ENCODE data around the gene UBA1.

The UBA1 gene

DNA sequence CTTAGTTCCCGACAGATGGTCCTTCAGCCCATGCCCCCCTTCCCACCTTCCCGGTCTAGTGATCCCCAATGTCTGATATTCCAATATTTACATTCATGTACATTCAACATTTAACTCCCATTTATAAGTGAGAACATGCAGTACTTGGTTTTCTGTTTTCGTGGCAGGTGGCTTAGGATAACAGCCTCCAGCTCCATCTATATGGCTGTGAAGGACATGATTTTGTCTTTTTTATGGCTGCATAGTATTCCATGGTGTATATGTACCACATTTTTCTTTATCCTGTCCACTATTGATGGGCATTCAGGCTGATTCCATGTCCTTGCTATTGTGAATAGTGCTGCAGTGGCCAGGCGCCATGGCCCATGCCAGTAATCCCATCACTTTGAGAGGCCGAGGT, 34.8 kb upstream of the UBA1 start:
- H3K4me3 ChIP-seq (ENCODE audit: low read depth, low read length): no peak overlapping the region
- H3K36me3 ChIP-seq: peaks cover 26% of the 10 kb centered on the region
- no peaks in the 10 kb centered on the region for H3K4me1 ChIP-seq
- TF ChIP-seq, protein P1, sequence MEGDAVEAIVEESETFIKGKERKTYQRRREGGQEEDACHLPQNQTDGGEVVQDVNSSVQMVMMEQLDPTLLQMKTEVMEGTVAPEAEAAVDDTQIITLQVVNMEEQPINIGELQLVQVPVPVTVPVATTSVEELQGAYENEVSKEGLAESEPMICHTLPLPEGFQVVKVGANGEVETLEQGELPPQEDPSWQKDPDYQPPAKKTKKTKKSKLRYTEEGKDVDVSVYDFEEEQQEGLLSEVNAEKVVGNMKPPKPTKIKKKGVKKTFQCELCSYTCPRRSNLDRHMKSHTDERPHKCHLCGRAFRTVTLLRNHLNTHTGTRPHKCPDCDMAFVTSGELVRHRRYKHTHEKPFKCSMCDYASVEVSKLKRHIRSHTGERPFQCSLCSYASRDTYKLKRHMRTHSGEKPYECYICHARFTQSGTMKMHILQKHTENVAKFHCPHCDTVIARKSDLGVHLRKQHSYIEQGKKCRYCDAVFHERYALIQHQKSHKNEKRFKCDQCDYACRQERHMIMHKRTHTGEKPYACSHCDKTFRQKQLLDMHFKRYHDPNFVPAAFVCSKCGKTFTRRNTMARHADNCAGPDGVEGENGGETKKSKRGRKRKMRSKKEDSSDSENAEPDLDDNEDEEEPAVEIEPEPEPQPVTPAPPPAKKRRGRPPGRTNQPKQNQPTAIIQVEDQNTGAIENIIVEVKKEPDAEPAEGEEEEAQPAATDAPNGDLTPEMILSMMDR (IDR thresholded peaks at IDR 0.05; ENCODE audit: low read depth, low read length): no peak
- DNase-seq: no peak
- no peaks in the 10 kb centered on the region for H3K27me3 ChIP-seq
- no peaks in the 10 kb centered on the region for H3K9me3 ChIP-seq

DNA sequence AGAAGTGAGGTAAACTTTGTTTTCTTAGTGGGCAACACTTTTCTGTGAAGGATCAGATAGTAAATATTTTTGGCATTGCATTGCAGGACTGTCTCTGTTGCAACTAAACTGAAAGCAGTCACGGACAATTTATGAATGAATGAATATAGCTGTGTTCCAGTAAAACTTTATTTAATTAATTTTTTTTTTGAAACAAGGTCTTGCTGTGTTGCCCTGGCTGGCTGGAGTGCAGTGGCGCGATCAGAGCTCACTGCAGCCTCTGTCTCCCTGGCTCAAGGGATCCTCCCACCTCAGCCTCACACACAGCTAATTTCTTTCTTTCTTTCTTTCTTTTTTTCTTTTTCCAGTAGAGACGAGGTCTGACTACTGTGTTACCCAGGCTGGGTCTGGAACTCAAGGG, 32.8 kb upstream of the UBA1 start:
- TF ChIP-seq, protein P1 (IDR thresholded peaks at IDR 0.05; ENCODE audit: low read depth, low read length): no peak
- DNase-seq: no peak
- Histone ChIP-seq H3K4me1 (no peaks in the 10 kb centered on the region), H3K9me3 (no peaks in the 10 kb centered on the region), H3K27me3 (no peaks in the 10 kb centered on the region), H3K36me3 (peaks cover 26% of the 10 kb centered on the region), H3K4me3 (ENCODE audit: low read depth, low read length) (no peak overlapping the region)

DNA sequence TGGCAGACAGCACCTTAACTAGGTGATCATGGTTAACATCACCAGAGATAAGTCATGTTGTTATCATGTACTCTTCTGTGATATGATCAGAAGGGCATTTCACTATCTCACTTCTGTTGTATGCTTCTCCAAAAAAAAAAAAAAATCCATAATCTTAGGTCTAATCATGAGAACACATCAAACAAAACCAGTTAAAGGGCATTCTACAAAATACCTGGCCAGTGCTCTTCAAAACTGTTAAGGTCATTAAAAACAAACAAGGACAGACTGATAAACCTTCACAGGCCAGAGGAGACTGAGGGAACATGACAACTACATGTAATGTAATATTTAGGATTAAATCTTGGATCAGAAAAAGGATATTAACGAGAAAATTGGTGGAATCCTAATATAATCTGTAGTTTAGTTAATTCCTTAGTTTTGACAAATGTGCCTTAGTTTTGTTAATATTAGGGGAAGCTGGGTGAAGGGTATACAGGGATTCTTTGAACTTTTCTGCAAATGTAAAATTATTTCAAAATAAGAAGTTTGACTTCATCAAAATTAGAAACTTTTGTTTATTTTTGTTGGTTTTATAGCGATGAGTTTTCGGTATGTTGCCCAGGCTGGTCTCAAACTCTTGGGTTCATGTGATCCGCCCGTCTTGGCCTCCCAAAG, 30.6 kb upstream of the UBA1 start:
- no peaks in the 10 kb centered on the region for H3K9me3 ChIP-seq
- DNase-seq: no peak
- no peak overlapping the region for H3K4me3 ChIP-seq (ENCODE audit: low read depth, low read length)
- H3K27me3 ChIP-seq: no peaks in the 10 kb centered on the region
- H3K4me1 ChIP-seq: no peaks in the 10 kb centered on the region
- TF ChIP-seq, protein P1 (IDR thresholded peaks at IDR 0.05; ENCODE audit: low read depth, low read length): no peak
- peaks cover 15% of the 10 kb centered on the region for H3K36me3 ChIP-seq

DNA sequence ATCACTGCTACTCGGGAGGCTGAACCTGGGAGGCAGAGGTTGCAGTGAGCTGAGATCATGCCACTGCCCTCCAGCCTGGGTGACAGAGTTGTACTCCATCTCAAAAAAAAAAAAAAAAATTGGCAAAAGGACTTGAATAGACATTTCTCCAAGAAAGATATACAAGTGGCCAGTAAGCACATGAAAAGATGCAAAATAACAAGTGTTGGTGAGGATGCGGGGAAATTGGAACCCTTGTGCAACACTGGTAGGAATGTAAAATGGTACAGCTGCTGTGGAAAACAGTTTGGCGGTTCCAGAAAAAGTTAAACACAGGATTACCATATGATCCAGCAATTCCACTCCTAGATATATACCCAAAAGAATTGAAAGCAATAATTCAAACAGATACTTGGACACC, 29.2 kb upstream of the UBA1 start:
- TF ChIP-seq, protein P1 (IDR thresholded peaks at IDR 0.05; ENCODE audit: low read depth, low read length): no peak
- no peak overlapping the region for H3K4me3 ChIP-seq (ENCODE audit: low read depth, low read length)
- H3K9me3 ChIP-seq: no peaks in the 10 kb centered on the region
- H3K27me3 ChIP-seq: no peaks in the 10 kb centered on the region
- peaks cover 15% of the 10 kb centered on the region for H3K36me3 ChIP-seq
- no peaks in the 10 kb centered on the region for H3K4me1 ChIP-seq
- no peak for DNase-seq

DNA sequence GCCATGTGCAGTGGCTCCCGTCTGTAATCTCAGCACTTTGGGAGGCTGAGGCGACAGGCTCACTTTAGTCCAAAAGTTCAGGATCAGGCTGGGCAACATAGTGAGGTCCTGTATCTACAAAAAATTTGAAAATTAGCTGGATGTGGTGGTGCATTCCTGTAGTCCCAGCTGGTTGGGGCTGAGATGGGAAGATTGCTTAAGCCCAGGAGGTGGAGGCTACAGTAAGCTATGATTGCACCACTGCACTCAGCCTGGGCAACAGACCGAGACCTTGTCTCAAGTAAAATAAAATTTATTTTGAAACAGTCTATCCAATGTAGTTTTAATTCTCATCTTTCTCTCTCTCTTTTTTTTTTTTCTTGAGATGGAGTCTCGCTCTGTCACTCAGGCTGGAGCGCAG, 27.5 kb upstream of the UBA1 start:
- no peaks in the 10 kb centered on the region for H3K9me3 ChIP-seq
- peaks cover 29% of the 10 kb centered on the region for H3K36me3 ChIP-seq
- H3K4me1 ChIP-seq: no peaks in the 10 kb centered on the region
- DNase-seq: no peak
- TF ChIP-seq, protein P1 (IDR thresholded peaks at IDR 0.05; ENCODE audit: low read depth, low read length): no peak
- no peak overlapping the region for H3K4me3 ChIP-seq (ENCODE audit: low read depth, low read length)
- no peaks in the 10 kb centered on the region for H3K27me3 ChIP-seq

DNA sequence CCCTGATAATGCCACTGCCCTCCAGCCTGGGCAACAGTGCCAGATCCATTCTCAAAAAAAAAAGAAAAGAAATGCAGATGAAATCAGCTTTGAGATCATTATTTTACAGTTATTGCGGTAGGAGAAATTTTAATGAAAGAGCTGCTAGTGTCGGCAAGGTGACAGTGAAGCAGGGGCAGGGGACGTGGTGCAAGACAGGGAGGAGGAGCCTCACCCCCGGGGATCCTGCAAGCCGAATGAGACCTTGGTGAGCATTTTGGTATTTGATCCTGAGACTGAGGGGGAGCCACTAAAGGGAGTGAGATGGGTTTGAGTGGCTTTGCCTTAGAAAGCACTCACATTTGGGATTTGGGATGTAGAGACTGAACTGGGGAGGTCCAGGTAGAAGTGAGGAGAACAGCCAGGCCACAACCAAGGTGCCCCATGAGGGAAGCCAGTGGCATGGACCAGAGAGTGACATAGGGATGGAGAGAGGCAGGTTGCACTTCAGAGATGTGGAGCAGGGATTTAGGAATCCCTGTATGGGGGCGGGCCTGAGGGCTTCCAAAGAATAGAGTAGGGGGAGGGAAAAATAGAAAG, 25.0 kb upstream of the UBA1 start:
- TF ChIP-seq, protein P1 (IDR thresholded peaks at IDR 0.05; ENCODE audit: low read depth, low read length): no peak

More for the DNA sequence above, 25.0 kb upstream of the UBA1 start:
- Histone ChIP-seq H3K4me3 (ENCODE audit: low read depth, low read length) (no peak overlapping the region), H3K9me3 (no peaks in the 10 kb centered on the region), H3K36me3 (peaks cover 43% of the 10 kb centered on the region), H3K4me1 (no peaks in the 10 kb centered on the region), H3K27me3 (no peaks in the 10 kb centered on the region)
- no peak for DNase-seq

Measured in BE2C (cell line).